Spleen (tissue), 3 donors: ENCODE measurements around the gene LPP.

ENCODE experiments used
- POLR2A ChIP-seq, 3 donors: fragments of 450-650 bp; IDR thresholded peaks; one replicate each; pipeline ENCODE4 v1.5.1; 2017; ENCODE audit warnings: antibody characterized with exemption in 3 of 3, mild to moderate bottlenecking in 1 of 3
- POLR2AphosphoS5 ChIP-seq, 3 donors: sonication (generic); formaldehyde crosslinking; IDR thresholded peaks; one replicate each; pipeline ENCODE4 v1.5.1; 2017; ENCODE audit warnings: antibody characterized with exemption in 3 of 3

- no peak for TF ChIP-seq POLR2A (IDR thresholded peaks at IDR 0.05)
- TF ChIP-seq POLR2AphosphoS5 (IDR thresholded peaks at IDR 0.05): no peak
Measured at GRCh38 chr3:188546835-188547670, 393.1 kb downstream of the LPP start.
